B cell (primary cell): ENCODE data around the gene EMP2. TPM values are rescaled to one million over a fixed set of nuclear protein-coding genes. Genes with fewer than 3 reads are reported as not detected.

Source experiments
- ATAC-seq: fragments of 200-7000 bp; cut with Tn5 transposase; one replicate; pipeline ENCODE4 v1.10.0; 2021; ENCODE audit warnings: low read depth, mild to moderate bottlenecking, moderate number of reproducible peaks, moderate library complexity
- CTCF ChIA-PET: fragments of 350-600 bp; sonication (Branson Sonifier 250); formaldehyde crosslinking; loops from one replicate; lab custom pipeline; 2021; ENCODE audit warnings: antibody characterized with exemption, inconsistent platforms; lab: Charles Lee
- POLR2A ChIA-PET: fragments of 350-600 bp; sonication (Branson Sonifier 250); formaldehyde crosslinking; loops from one replicate; lab custom pipeline; 2021; ENCODE audit warnings: antibody characterized with exemption; lab: Charles Lee
- DNase-seq: peaks from one replicate; pipeline ENCODE4 v3.0.0; 2013
- H2AFZ ChIP-seq: 2 replicates; pipeline ENCODE4 v1.6.1; 2012; ENCODE audit warnings: mild to moderate bottlenecking, low read depth, low read length; ENCODE audit not compliant: insufficient read depth, poor library complexity, severe bottlenecking
- H3K27ac ChIP-seq, 2 donors: 1 replicate in 1 of 2; 2 replicates in 1 of 2; pipeline ENCODE4 v1.5.1; 2012 to 2013; ENCODE audit warnings: low read length in 2 of 2, mild to moderate bottlenecking in 2 of 2, moderate library complexity in 1 of 2
- H3K27me3 ChIP-seq, 4 experiments: fragments of 200-600 bp in 1 of 4; sonication (generic) in 1 of 4; replicated peaks in 1 of 4; 1 replicate in 2 of 4; 2 replicates in 2 of 4; pipeline versions ENCODE4 v1.6.1 to v1.7.0; 2013 to 2016; ENCODE audit warnings: low read length in 3 of 4, mild to moderate bottlenecking in 2 of 4, mixed read lengths in 1 of 4, moderate library complexity in 1 of 4; ENCODE audit not compliant: insufficient read depth in 4 of 4, control insufficient read depth in 3 of 4; ENCODE audit errors: control extremely low read depth in 1 of 4
- H3K36me3 ChIP-seq, 2 experiments: replicated peaks in 1 of 2; 1 replicate in 1 of 2; 2 replicates in 1 of 2; pipeline versions ENCODE4 v1.6.1 to v1.7.1; 2013; ENCODE audit warnings: low read length in 1 of 2; ENCODE audit not compliant: insufficient read depth in 2 of 2, control insufficient read depth in 1 of 2; ENCODE audit errors: control extremely low read depth in 1 of 2, extremely low read depth in 1 of 2
- H3K4me1 ChIP-seq, 2 donors: fragments of 200-600 bp in 1 of 2; sonication (generic) in 1 of 2; 1 replicate in 1 of 2; 2 replicates in 1 of 2; pipeline versions ENCODE4 v1.5.1 to v1.6.1; 2013 to 2017; ENCODE audit warnings: low read length in 2 of 2; ENCODE audit not compliant: control insufficient read depth in 2 of 2, insufficient read depth in 2 of 2
- H3K4me2 ChIP-seq: replicated peaks from 2 replicates; pipeline ENCODE3; 2012; ENCODE audit warnings: mild to moderate bottlenecking, low read depth, low read length; ENCODE audit not compliant: poor library complexity, severe bottlenecking
- H3K4me3 ChIP-seq, 5 experiments: fragments of 200-600 bp in 1 of 5; sonication (generic) in 1 of 5; 1 replicate in 3 of 5; 2 replicates in 2 of 5; pipeline versions ENCODE4 v1.5.1 to v1.7.0; 2011 to 2016; ENCODE audit warnings: low read length in 4 of 5, mild to moderate bottlenecking in 4 of 5, low read depth in 2 of 5, control low read depth in 1 of 5, moderate library complexity in 1 of 5; ENCODE audit not compliant: insufficient read depth in 1 of 5; ENCODE audit errors: control extremely low read depth in 1 of 5, extremely low read depth in 1 of 5
- H3K79me2 ChIP-seq: fragments of 200-600 bp; sonication (generic); one replicate; pipeline ENCODE4 v1.6.0; 2016; ENCODE audit warnings: low read length; ENCODE audit not compliant: control insufficient read depth, insufficient read depth
- H3K9ac ChIP-seq: fragments of 200-600 bp; sonication (generic); 2 replicates; pipeline ENCODE4 v1.6.1; 2017; ENCODE audit warnings: mild to moderate bottlenecking, low read length, moderate library complexity
- H3K9me3 ChIP-seq, 3 donors: one replicate each; pipeline versions ENCODE4 v1.6.1 to v1.7.1; 2013; ENCODE audit warnings: low read length in 2 of 3; ENCODE audit not compliant: control insufficient read depth in 2 of 3, insufficient read depth in 1 of 3; ENCODE audit errors: control extremely low read depth in 1 of 3
- H4K20me1 ChIP-seq: 2 replicates; pipeline ENCODE4 v1.6.0; 2012; ENCODE audit warnings: mild to moderate bottlenecking, low read length; ENCODE audit not compliant: insufficient read depth, control insufficient read depth, poor library complexity, severe bottlenecking
- H3K27ac Mint-ChIP-seq: one replicate; pipeline ENCODE4 v1.8.0; 2021; ENCODE audit warnings: mixed read lengths
- H3K27me3 Mint-ChIP-seq: one replicate; pipeline ENCODE4 v1.8.0; 2021; ENCODE audit warnings: mixed read lengths
- H3K4me1 Mint-ChIP-seq: one replicate; pipeline ENCODE4 v1.8.0; 2021; ENCODE audit warnings: mixed read lengths
- H3K4me3 Mint-ChIP-seq: one replicate; pipeline ENCODE4 v1.8.0; 2021; ENCODE audit warnings: mixed read lengths
- H3K9me3 Mint-ChIP-seq: one replicate; pipeline ENCODE4 v1.8.0; 2022; ENCODE audit warnings: mixed read lengths; ENCODE audit not compliant: insufficient read depth
- CTCF ChIP-seq: fragments of 200-600 bp; IDR thresholded peaks from one replicate; pipeline ENCODE4 v1.8.0; 2022; ENCODE audit warnings: antibody characterized with exemption, mild to moderate bottlenecking
- EZH2 ChIP-seq: IDR thresholded peaks from 2 replicates; pipeline ENCODE4 v1.6.1; 2012; ENCODE audit warnings: borderline replicate concordance, low read depth, mild to moderate bottlenecking, moderate library complexity, low read length; ENCODE audit not compliant: insufficient read depth, poor library complexity, severe bottlenecking
- WGBS: methylation state at CpG from one replicate; pipeline ENCODE4 v1.1.5; 2013; ENCODE audit warnings: missing lambda C conversion rate; ENCODE audit not compliant: insufficient coverage; 5-methylcytosine and 5-hydroxymethylcytosine counted together
- intact Hi-C: fragments of 100-400 bp; cut with micrococcal nuclease; formaldehyde crosslinking; loops from one replicate; pipeline ENCODE4 v1.10.0; 2022
- polyA plus RNA-seq: library from polyadenylated mRNA; depleted of rRNA; stranded (reverse); fragments of >200 nt; gene quantifications from 2 replicates; pipeline ENCODE4 v1.2.3, GENCODE V29; 2012
- total RNA-seq, 2 donors: library from RNA; stranded (reverse); fragments of 120-200 nt in 1 of 2; gene quantifications; 1 replicate in 1 of 2; 2 replicates in 1 of 2; pipeline versions ENCODE4 v1.2.3 to v1.2.4, GENCODE V29; 2013 to 2022

The EMP2 gene
- total and polyA plus RNA-seq, 2 donors (not counting 1 experiment from before 2014, with no cell fraction given) = 0.01 TPM; not detected in 1

- Histone ChIP-seq H2AFZ (no peak overlapping the region), H4K20me1 (no peaks in the 10 kb centered on the region), H3K4me2 (no peak overlapping the region), H3K9ac (no peak overlapping the region), H3K27ac (no peak overlapping the region), H3K4me1 (no peaks in the 10 kb centered on the region), H3K9me3 (no peaks in the 10 kb centered on the region), H3K79me2 (no peaks in the 10 kb centered on the region), H3K4me3 (no peak overlapping the region), H3K27me3 (peaks cover 0 to 4% (median 0%) of the 10 kb centered on the region in 4 experiments), H3K36me3 (no peaks in the 10 kb centered on the region)
- DNase-seq = no peak
- POLR2A ChIA-PET = no interaction called here
- TF ChIP-seq CTCF = no peak
- Mint-ChIP-seq H3K9me3 (no peaks in the 10 kb centered on the region), H3K27ac (no peak overlapping the region), H3K4me3 (no peak overlapping the region), H3K4me1 (no peaks in the 10 kb centered on the region), H3K27me3 (peaks cover 6% of the 10 kb centered on the region)
- CTCF ChIA-PET = interaction anchor here (0.6 kb wide), 1 partner anchor 12 kb away, joined by 3 read pairs; no protein-coding TSS in a partner anchor
- intact Hi-C loops = no loop called here
- 53% methylated on average over 4 of the region's 5 CpGs for WGBS
- ATAC-seq = no peak
Observed at GRCh38 chr16:10571354-10571753, 9.0 kb downstream of the EMP2 start.

GRCh38 chr16:10569621-10570020 is 10.8 kb downstream of the EMP2 start:
- WGBS = 94% methylated on average over 5 of the region's 8 CpGs
- no peak for TF ChIP-seq CTCF
- TF ChIP-seq EZH2 = no peak
- H4K20me1 ChIP-seq = no peaks in the 10 kb centered on the region

More at GRCh38 chr16:10569621-10570020, 10.8 kb downstream of the EMP2 start:
- no peak overlapping the region for H2AFZ ChIP-seq
- no peak overlapping the region for H3K27ac ChIP-seq
- Mint-ChIP-seq H3K27ac (no peak overlapping the region), H3K4me3 (no peak overlapping the region), H3K9me3 (no peaks in the 10 kb centered on the region), H3K4me1 (no peaks in the 10 kb centered on the region), H3K27me3 (peaks cover 9% of the 10 kb centered on the region)
- H3K9me3 ChIP-seq = peaks cover 0 to 2% (median 0%) of the 10 kb centered on the region in 3 donors
- CTCF ChIA-PET = interaction anchor here (1.3 kb wide), 1 partner anchor 14 kb away, joined by 3 read pairs; no protein-coding TSS in a partner anchor
- no peak overlapping the region for H3K4me3 ChIP-seq
- H3K36me3 ChIP-seq = no peaks in the 10 kb centered on the region
- H3K4me1 ChIP-seq = no peaks in the 10 kb centered on the region
- no peak for DNase-seq
- intact Hi-C loops = no loop called here
- ATAC-seq = no peak
- no peak overlapping the region for H3K4me2 ChIP-seq
- peaks cover 0 to 4% (median 0%) of the 10 kb centered on the region in 4 experiments for H3K27me3 ChIP-seq
- H3K9ac ChIP-seq = no peak overlapping the region
- POLR2A ChIA-PET = interaction anchor here (0.6 kb wide), 1 partner anchor 7 kb away, joined by 6 read pairs; no protein-coding TSS in a partner anchor
- H3K79me2 ChIP-seq = no peaks in the 10 kb centered on the region
